ENCODE results near the gene DPYD.
"Not testable (repeated sequence)": the region's sequence is repeated elsewhere in the genome, so short reads cannot be mapped to it uniquely, and the experiment has no call there.

Gene DPYD

DNA sequence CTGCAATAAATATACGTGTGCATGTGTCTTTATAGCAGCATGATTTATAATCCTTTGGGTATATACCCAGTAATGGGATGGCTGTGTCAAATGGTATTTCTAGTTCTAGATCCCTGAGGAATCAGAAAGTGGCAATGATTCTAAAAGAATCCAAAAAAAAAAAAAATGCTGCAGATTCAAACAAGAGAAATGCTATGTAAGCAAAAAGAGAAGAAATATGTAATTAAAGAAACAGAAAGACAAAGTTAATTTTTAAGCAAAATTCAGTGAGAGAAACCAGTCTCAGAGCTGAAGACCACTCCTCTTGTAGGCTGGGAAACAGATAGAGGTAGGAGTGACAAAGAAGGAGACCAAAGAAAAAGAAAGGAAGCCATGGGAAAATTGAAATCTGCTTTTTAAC is 571.0 kb downstream of the DPYD start:
- DNase-seq = not testable (repeated sequence)

DNA sequence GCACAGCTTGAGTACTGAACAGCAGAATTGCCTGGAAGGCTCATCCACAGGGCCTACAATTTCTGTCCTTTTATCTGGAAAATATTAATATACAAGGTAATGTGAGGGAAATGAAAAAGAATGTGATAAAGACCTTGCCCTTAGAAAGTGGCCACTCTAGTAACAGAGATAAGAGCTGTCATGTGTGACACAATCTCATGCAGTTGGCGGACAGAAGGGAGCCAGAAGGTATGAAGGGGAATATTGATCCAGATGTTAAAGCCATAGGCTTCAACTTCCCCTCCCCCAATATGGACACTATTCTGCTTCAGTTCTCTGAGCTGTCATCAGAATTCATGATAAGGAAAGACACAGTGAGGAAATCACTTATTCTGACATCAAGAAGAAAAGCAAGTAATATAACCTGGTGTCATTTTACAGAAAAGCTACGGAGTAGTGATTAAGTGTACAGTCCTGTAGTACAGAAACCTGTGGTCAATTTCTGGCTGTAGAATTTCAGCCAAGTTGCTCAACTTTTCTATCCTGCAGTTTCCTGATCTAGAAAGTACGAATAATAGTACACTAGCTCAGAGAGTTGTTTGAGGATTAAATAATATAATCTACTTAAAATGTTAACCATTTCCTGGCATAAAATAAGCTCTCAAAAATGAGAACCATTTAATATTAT is 572.1 kb downstream of the DPYD start:
- no peak for DNase-seq

DNA sequence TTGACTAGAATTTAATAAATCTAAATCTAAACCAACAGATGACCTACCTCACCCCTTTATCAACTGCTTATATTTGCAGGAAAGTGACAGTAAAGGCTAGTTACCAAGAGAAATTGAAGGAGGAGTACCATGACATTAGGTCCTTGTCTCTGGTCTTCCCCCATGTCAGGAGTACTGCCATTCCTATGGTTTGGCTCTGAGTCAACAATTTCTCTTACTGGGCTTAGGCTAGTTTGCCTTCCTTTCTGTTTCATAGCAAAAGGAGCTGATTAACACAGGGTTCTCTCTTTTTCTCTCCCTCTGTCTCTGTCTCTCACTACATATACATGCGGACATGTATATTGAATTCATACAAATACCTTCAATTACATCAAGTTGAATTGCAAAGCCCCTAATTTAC is 579.9 kb downstream of the DPYD start:
- DNase-seq = no peak

DNA sequence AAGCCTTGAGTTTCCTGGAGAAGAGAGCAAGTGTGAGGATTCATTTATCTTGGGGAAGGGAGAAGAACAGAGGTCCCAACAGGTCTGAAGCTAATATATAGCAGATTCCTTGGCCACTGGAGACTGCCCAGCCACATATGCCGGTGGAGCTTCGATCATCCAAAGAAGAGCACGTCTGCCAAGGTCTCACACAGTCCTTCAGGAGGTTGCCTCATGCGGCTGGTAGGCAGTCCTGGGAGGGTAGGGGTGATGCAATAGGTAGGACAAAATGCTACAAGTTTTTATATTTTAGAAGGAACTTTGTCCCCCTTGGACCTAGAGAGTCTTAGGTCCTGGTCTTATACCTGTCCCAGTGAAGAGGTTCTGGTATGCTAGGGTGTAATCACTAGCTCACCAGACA is 582.5 kb downstream of the DPYD start:
- no peak for DNase-seq

DNA sequence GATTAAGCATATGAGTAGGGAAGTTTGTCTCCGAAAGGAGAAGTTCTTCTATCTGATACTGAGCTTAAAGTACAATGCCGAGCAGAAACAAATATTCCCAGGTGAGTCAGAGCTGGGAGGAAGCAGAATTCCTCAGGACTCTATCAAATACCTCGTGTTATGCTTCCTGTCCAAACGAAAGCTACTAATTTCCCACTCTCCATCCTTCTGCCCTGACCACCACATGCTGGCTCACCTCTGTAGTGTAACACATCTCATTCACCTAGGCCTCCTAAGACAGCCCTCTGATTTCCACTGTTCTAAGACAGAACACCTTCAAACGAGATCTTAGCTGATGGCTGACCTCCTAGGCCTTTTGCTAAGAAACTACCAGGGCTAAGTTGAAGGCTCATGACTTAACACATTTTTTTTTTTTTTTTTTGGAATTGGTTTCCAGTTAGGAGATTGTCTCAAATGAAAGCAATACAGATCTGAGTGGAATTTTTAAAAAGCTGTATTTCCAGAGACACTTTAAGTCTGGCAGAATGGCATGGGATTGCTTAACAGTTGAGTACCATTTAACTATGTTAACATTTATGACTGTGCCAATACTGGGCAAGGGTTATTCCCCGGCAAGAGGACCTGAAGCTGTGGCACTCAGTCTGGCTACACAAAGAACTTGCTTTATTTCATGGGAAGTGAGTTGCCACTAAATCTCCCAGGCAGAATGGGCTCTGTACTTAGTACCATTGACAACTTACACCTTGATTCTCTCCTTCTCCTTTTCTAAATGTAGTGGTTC is 583.4 kb downstream of the DPYD start:
- no peak for DNase-seq

DNA sequence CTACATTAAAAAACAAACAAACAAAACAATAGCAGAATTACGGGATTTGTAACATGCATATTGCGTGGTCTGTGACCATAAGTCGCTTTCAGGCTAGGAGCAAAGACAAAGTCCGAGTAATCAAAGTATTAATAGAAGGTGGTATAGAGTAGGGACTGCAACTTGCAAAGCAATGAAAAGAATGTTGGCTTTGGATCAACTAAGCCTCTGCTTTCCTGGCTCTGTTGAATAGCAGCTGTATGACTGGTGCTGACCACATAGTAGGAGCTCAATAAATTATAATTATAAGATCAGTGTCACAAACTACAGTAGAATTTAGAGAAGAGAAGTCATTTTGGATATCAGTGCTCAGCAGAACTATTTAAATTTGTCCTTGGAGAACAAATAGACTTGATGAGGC is 586.4 kb downstream of the DPYD start:
- DNase-seq = no peak

DNA sequence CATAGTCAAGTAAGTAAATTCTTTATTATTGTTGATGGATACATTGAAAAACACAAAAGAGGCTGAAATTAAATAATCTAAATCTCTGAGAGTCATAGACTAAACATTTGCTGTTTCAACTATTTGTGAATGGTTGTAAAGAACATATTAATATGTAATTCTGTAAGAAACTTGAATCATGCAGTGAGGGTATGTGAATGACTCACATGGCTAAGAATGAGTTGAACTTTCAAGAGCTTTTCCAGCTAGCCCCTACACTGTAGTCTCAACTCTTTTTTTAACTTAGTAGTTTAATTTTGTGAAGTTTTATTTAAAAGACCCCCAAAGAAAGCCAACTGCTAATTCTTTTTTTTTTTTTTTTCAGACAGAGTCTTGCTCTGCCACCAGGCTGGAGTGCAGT is 588.1 kb downstream of the DPYD start:
- no peak for DNase-seq

DNA sequence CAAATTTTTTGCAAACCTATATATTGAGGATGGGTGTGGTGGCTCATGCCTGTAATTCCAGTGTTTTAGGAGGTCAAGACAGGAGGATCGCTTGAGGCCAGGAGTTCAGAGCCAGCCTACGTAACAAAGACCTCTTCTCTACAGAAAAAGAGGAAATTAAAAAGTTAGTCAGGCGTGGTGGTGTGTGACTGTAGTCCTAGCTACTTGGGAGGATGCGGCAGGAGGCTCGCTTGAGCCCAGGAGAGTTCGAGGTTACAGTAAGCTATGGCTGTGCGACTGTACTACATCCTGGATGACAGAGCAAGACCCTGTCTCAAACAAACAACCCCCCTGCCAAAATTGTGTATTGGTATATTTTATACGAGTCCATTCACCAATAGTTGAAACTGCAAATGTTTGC is 589.7 kb downstream of the DPYD start:
- DNase-seq = no peak

DNA sequence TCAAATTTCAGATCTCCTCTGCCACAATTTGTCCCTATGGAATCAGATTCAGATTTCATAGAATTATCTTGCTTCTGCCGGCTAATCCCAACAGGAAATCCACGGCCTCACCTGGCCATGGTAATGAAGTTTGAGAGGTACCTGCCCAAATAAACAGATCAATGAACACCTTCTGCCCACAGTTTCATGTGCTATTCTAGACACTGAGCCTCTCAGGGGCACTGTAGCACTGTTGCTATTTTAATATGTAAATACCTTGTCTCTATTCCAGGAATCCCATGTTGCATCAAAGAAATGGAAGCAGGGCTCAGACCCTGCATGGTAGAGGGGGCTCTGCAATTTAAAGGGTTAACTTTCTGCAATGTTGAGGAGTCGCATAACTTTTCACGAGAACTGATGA is 606.1 kb downstream of the DPYD start:
- DNase-seq = no peak

DNA sequence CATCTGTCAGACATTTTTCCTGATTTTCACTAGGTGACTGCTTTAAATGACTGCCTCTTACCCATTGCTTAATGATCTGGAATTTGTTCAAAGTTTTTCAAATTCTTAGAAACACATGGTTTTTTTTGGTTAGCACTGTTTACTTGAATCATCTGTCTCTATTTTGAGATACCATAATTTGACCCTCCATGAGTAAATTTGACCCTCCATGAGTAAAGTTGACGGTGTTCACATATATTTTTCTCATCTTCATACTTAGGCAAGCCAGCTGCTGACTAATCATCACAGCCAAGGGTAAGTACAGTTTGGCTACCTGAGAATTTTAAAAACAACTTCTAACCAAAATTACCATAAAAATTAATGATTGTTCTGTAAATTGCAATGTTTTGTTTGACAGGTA is 612.7 kb downstream of the DPYD start:
- DNase-seq = no peak

DNA sequence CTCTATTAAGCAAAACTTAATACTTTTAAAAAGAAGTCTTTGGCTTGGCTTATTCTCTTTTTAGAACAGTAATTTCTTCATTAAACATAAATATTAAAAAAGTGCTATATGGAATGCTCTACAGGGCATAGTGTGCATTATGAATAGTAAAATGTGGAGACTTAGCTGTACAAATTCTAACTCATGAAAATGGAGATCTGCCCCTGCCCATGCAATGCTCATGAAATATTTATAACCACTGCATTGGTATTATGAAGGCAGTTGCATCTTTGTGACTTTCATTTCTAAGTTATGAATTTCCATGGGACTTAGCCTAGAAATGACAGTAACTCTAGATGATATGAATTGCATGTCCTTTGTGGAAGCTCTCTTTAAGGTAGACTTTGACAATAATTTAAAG is 613.3 kb downstream of the DPYD start:
- DNase-seq = no peak

DNA sequence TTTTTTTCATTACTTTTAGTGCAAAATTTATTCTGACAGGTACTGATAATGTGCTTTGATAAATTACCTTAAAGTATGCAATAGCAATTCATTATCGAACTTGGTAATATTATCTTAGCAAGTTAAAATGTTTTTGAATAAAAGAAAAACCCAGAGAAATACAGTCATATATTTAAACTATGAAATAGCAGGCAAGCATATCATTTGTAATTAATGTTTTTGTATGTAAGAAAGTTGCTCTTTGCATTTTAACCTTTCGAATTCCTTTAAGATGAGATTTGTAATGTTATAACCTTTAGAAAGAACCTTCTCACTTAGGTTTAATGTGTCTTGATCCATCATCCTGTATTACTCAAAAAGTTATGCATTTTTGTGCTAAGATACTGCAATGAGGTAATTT is 613.7 kb downstream of the DPYD start:
- DNase-seq = no peak

DNA sequence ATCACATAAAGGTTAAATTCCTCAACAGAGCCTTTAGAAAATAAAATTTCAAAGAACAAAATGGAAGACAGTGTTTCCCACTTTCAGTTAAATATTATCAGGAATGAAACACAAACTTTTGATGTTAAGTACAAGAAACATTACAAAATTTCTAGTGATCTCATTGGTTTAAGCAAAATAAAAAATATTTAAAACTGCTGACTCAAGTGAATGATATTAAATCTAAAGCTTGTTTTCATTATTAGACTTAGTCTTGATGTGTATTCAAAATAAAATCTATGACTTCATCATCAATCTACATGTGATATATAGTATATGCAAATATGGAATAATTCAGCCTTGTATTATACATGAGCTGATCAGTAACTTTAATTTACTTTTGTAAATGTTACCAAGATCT is 614.3 kb downstream of the DPYD start:
- no peak for DNase-seq

DNA sequence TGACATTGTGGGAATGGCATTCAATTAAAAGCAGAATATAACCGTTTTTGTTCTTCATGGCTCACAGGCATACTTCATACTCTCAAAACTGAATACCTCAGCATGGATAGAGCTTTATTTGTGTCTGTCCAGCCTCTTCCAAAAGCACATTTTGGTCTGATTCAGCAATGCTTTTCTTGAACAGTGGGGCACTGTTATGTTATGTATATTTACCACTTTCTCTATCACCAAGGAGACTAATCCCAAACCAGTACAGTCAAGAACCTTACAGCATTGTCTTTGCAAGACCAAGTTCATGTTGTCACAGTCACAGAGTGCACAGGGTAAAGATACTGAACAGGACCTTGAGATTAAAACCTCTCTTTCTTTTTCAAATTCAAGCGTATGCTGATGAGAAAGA is 616.5 kb downstream of the DPYD start:
- no peak for DNase-seq

DNA sequence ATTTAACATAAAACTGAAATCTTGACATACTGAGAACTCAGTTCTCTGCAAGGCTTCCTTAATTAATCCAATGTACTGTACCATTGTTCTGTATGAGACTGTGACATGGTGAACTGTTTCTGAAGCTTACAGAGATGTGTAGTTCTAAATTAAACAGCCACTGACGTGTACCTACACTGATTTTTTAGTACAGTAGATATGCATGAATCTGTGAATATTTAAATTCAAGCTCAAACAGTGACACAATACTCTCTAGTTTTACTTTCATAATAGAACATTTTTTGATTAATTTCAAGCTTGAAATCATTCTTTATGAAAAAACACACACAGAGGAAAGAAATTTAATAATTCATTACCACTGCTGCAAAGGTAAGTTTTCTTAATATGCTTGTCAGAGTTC is 621.9 kb downstream of the DPYD start:
- no peak for DNase-seq

DNA sequence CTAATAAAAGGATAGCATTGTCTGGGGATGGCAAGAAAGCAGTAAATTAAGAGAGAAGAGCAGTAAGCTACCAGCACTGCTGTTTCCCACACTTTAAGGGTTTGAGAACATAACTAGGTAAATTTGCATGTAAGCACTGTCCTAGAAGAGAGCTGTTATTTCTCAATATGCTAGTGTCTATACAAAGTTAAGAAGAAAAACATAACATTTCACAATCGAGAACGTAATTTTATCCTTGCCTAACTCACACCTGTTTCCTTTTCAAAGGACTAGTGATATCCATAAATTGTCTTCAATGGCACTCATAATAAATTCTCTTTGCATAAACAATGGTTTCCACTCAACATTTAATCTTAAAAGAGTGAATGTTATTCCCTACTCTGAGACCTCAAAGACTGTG is 623.2 kb downstream of the DPYD start:
- no peak for DNase-seq

DNA sequence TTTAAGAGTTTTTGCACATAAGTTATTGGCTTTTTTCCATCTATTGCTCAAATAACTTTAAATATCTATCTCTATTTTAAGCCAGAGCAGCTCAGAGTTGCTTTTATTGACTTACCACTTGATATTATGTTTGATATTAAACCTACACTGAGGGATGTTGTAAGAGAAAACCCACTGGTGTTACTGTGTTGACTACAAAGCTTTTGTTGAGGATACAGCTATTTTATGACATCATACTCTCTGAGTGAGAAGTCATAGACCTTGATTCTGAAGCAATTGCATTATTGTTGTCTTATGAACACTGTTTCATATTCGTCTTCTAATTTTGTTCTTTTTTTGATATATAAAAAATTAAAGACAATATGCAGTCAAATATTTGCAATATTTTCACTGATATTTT is 638.9 kb downstream of the DPYD start:
- DNase-seq = no peak

DNA sequence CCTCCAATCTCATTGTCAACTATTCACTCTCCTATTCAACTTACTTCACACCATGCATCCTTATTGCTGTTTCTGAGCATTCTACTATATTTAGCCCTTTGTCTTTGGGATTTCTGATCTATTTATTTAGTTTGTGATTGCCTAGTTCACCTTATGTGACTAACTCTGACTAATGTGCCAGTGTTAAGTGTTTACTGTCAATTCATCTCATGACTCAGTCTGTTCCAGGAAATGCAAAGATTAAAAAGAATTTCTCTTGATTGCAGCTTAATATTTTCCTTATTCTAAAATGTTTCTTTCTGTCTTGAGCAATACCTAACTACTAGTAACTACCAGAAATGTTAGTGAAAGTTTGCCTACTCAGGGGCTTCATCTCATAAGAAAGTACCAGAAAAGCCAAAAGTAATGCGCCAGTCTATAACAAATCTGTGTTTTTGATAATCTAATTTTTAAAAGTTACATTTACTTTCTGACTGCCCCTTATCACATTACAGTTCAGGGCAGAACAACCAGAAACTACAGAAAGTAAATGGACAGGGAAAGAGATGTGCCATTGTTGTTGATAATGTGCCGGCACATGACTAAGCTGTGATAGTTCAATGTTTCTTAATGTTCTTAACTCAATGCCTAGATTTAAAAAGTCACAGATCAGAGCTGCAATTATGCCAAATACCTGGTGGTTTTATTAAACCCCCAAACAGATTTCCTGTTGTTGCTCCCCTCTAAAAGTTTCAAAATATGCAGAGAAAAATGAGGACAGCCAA is 642.8 kb downstream of the DPYD start:
- no peak for DNase-seq

DNA sequence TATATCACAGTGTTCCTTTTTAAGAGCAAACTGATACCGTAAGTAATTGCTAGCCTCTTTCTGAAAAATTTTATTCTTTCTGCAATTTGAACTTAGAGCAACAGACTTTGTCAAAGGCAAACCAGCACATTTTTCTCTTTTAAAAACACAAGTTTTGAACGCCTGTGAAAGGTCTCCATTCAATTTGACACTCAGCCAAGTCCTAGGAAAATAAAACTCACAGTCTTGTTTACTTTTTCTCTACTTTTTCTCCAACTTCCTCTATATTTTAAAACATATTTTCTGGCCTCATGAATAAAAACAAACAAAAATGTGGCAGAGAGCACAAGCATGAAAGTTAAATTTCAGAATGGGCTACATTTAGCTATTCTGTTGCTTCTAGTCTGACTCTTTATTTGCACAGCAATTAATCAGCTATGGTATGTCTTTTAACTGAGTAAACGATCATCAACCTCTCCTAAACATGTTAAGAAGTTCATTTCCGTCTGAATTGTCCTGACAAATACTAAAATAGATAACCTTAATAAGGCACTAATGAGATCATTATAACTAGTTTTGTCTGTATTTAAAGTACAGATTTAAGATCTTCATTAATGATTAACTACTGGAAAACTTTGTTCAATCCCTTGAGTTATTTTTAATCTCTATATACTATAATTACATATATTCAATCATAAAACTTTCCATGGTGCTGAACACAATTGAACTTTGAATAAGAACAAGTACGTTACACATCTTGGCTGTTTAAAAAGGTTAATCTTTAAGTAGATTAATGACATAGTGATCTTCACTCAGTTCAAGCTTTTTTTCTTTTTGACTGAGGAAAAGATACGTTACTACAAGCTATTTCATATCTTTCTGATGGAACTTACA is 648.7 kb downstream of the DPYD start:
- DNase-seq = no peak

DNA sequence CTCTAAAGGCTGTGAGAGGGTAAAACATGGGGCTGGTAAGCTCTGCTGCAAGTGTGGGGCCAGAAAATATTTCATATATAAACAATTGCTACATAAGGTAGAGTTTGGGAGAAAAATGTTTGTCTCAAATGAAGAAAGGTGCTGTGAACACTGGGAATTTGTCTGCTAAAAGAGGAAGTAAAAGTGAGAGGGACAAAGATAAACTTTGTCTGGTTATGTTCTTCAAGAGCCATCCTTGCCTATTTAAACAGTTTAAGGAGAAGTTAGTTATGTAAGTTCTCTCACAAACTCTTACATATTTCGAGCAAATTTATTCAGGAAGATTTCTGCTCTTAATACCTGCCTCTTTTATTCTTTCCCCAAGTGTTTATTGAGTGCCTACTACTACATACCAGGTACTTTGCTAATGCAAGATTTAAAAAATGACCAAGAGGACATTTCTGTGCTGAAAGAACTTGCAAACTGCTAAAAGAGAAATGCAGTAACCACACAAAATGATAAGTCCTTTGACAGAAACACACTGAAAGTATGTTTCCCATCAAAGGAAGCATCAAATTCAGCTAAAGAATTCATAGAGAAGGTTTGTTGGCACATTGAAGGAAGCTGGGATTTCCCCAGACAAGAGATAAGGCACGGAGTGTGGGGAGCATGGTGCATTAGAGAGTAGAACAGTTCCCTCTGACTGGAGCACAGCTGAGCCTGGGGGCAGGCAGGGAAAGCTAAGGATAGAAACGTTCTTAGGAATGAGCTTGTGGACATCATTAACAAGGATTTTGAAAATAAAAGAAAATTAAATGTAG is 650.1 kb downstream of the DPYD start:
- no peak for DNase-seq

DNA sequence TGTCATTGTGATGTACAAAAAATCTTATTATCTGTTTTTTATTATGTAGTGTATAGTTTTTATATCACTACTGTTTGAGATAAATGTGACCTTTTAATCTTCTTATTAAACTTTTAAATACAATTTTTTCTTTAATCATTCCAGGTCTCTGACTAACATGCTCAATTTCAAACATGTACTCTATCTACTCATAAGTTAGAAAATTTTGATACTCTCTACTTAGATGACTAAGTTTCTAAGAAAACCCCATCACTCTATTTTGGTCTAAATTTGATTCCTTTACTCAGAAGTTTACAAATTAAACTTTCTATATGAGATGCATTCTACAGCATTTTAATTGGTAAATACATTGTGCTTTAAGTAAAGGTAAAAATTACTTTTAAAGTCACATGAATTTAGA is 655.2 kb downstream of the DPYD start:
- no peak for DNase-seq

DNA sequence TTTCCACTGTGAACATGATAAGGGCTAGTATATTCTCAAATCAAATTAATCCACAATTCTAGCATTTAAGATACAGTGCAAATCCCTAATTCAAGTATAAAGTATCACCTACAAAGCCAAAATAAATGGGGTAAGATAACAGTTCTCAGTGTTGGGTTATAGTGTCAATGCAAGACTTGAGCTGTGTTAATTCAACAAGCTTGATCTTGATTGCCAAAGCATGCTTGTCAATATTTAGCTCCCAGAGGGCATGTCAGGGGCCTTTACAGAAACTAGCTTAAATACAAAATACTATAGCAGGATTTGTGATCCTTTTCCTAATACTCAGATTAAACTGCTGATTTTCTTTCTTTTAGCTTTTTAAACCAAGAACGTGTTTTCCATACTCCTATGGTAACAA is 658.0 kb downstream of the DPYD start:
- DNase-seq = no peak
